ENCODE measurements around the gene ADARB2. TPM values are rescaled to one million over a fixed set of nuclear protein-coding genes. Genes with fewer than 3 reads are reported as not detected.

ADARB2 gene
- total RNA-seq, 3 donors from 2014 or later (not counting 1 experiment from before 2014, with no cell fraction given): 0.27 to 0.78 (median 0.40) TPM

GRCh38 chr10:1255118-1255517 lies 482.2 kb downstream of the ADARB2 start:
- no peak for TF ChIP-seq CTCF (IDR thresholded peaks at IDR 0.05)
- Histone ChIP-seq H3K36me3 (ENCODE audit: control insufficient read depth, insufficient read depth, low read length) (no peaks in the 10 kb centered on the region), H3K27ac (ENCODE audit: low read length) (no peak overlapping the region), H3K27me3 (ENCODE audit: control insufficient read depth, insufficient read depth, low read length) (peaks cover 17% of the 10 kb centered on the region), H3K4me3 (ENCODE audit: low read length) (no peak overlapping the region), H3K9me3 (ENCODE audit: control insufficient read depth, insufficient read depth, low read length) (peaks cover 12% of the 10 kb centered on the region), H3K4me1 (ENCODE audit: control insufficient read depth, insufficient read depth, low read length) (peaks cover 17% of the 10 kb centered on the region)
- Mint-ChIP-seq H3K4me1 (peaks cover 23 to 26% of the 10 kb centered on the region in 2 donors), H3K27me3 (ENCODE audit: low read depth in 2 of 2) (peaks cover 34 to 52% of the 10 kb centered on the region in 2 donors), H3K4me3 (no peak overlapping the region), H3K27ac (no peak overlapping the region), H3K9me3 (peaks cover 6 to 8% of the 10 kb centered on the region in 2 donors), H3K36me3 (no peaks in the 10 kb centered on the region)
- WGBS (ENCODE audit: insufficient coverage): 70% methylated on average over 9 of the region's 9 CpGs
- no peak for DNase-seq
- no peak for ATAC-seq
- intact Hi-C loops (cut with micrococcal nuclease): no loop called here

DNA sequence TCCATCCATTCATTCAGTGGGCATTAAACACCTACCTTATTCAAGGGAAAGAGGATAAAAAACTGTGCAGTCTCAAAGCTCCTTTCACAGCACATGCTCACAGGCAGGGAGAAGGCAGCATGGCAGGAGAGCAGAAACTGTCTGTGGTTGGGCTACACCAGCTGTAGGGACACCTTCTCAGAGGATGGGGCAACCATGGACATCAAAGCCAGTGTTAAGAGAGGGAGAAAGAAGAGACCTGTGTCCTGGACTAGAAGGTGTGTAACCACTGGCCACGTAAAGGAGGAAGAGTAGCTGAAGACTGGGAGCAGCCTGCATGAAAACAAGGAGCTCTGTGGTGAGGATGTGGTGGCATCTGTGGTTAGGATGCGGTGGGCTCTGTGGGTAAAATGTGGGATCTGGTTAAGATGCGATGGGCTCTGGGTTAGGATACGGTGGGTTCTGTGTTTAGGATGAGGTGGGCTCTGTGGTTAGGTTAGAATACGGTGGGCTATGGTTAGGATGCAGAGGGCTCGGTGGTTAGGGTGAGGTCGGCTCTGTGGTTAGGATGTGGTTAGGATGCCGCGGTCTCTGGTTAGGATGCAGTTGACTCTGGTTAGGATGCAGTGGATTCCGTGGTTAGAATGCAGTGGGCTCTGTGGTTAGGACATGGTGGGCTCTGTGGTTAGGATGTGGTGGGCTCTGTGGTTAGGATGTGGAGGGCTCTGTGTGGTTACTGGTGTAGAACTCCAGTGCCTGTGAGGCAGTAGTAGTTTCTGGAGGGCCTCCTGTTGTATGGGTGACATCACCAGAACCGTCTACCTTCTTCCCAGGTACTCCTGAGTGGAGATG lies 483.6 kb downstream of the ADARB2 start:
- Mint-ChIP-seq H3K4me1 (peaks cover 23 to 26% of the 10 kb centered on the region in 2 donors), H3K36me3 (no peaks in the 10 kb centered on the region), H3K4me3 (peak overlapping the region; percentile 19), H3K27me3 (ENCODE audit: low read depth in 2 of 2) (peaks cover 43 to 56% of the 10 kb centered on the region in 2 donors), H3K9me3 (peaks cover 6% of the 10 kb centered on the region in 2 donors), H3K27ac (peak overlapping the region; percentile 64 to 71)
- Histone ChIP-seq H3K36me3 (ENCODE audit: control insufficient read depth, insufficient read depth, low read length) (no peaks in the 10 kb centered on the region), H3K27me3 (ENCODE audit: control insufficient read depth, insufficient read depth, low read length) (peaks cover 19% of the 10 kb centered on the region), H3K9me3 (ENCODE audit: control insufficient read depth, insufficient read depth, low read length) (peaks cover 12% of the 10 kb centered on the region), H3K27ac (ENCODE audit: low read length) (no peak overlapping the region), H3K4me1 (ENCODE audit: control insufficient read depth, insufficient read depth, low read length) (peaks cover 17% of the 10 kb centered on the region), H3K4me3 (ENCODE audit: low read length) (no peak overlapping the region)
- 6% methylated on average over 11 of the region's 11 CpGs for WGBS (ENCODE audit: insufficient coverage)
- DNase-seq: no peak
- no peak for TF ChIP-seq CTCF (IDR thresholded peaks at IDR 0.05)
- ATAC-seq: peak in 1 of 3 donors; percentile 12
- intact Hi-C loops (cut with micrococcal nuclease): no loop called here

DNA sequence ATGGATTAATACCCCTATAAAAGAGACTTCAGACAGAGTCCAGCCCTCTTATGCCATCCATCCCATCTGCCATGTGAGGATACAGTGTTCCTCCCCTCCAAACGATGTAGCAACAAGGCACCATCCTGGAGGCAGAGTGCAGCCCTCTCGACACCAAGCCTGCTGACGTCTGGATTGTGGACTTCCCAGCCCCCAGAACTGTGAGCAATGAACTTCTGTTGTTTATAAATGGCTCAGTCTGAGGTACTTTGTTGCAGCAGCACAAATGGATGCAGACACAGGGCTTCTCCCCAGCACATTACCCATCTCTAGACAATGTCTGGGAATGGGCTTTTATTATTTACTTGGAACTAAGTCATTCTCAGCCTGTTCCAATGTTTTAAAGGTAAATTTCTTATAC lies 485.6 kb downstream of the ADARB2 start:
- WGBS (ENCODE audit: insufficient coverage): 85% methylated on average over 3 of the region's 3 CpGs
- DNase-seq: no peak
- ATAC-seq: no peak

More for the DNA sequence above, 485.6 kb downstream of the ADARB2 start:
- Histone ChIP-seq H3K27me3 (ENCODE audit: control insufficient read depth, insufficient read depth, low read length) (peaks cover 16% of the 10 kb centered on the region), H3K27ac (ENCODE audit: low read length) (no peak overlapping the region), H3K4me3 (ENCODE audit: low read length) (no peak overlapping the region), H3K36me3 (ENCODE audit: control insufficient read depth, insufficient read depth, low read length) (no peaks in the 10 kb centered on the region), H3K9me3 (ENCODE audit: control insufficient read depth, insufficient read depth, low read length) (peaks cover 12% of the 10 kb centered on the region), H3K4me1 (ENCODE audit: control insufficient read depth, insufficient read depth, low read length) (peaks cover 17% of the 10 kb centered on the region)
- H3K4me3 Mint-ChIP-seq: no peak overlapping the region
- no peak for TF ChIP-seq CTCF (IDR thresholded peaks at IDR 0.05)
- peaks cover 6% of the 10 kb centered on the region in 2 donors for H3K9me3 Mint-ChIP-seq
- H3K36me3 Mint-ChIP-seq: no peaks in the 10 kb centered on the region
- intact Hi-C loops (cut with micrococcal nuclease): no loop called here
- H3K27ac Mint-ChIP-seq: no peak overlapping the region
- H3K4me1 Mint-ChIP-seq: peaks cover 23 to 26% of the 10 kb centered on the region in 2 donors
- peaks cover 42 to 55% of the 10 kb centered on the region in 2 donors for H3K27me3 Mint-ChIP-seq (ENCODE audit: low read depth in 2 of 2)
